IPS DF 4.7 (cell line): ENCODE data around the gene SCAMP2.
A peak's percentile ranks its signal among the peaks of the same experiment; 100 is the strongest.

Source experiments
- DNase-seq: peaks from one replicate; pipeline ENCODE4 v3.0.0-alpha.2; 2013; ENCODE audit warnings: low spot score; ENCODE audit errors: extremely low read depth

The SCAMP2 gene

GRCh38 chr15:74839526-74840395, 33.4 kb downstream of the SCAMP2 start:
- DNase-seq, result no peak

GRCh38 chr15:74838746-74839525, 34.2 kb downstream of the SCAMP2 start:
- DNase-seq, result no peak

- no peak for DNase-seq
These were observed 35.0 kb downstream of the SCAMP2 start for GRCh38 chr15:74838137-74838516.

DNA sequence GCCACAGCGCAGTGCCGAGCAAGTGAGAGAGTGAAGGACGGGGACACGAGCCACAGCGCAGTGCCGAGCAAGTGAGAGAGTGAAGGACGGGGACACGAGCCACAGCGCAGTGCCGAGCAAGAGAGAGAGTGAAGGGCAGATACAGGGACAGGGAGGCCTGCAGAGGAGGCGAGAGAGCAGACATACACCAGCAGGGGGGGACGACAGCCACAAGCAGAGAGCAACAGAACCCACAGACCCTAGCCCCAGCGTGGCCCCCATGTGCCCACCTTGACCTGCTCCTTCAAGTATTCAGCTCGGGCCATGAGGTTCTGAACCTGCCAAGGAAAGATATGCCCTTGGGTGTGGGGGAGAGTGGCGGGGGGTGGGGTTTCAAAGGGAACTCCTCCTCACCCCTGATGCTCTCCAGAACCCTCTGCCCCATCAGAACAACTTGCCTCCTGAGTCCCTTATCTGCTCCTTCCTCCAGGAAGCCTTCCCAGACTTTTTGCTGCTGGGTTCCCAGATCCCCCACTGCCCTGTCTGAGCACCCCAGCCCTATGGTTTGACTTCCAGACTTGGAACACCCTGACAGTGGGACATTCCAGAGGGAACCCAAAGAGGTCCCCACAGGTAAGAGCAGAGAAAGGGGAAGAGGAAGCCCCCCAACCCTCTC, 35.6 kb downstream of the SCAMP2 start:
- DNase-seq, result no peak

DNA sequence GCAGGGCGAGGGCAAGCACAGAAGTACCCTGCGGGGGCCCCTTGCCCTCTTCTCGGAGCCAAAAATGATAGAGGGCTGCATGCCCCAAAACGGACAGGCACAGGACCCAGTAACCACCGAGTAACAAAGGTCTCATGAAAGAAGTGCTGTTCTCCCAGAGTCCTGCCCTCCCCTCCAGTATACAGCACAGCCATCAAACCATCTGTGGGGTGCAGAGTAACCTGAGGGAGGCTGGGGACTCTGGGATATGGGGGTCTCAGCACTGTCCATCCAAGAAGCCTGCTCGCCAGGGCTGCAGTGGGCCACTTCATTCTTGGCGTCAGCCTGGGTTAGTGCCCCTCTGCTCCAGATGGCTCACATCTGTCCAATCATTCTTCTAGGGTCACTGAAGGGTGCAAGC, 36.3 kb downstream of the SCAMP2 start:
- no peak for DNase-seq

DNA sequence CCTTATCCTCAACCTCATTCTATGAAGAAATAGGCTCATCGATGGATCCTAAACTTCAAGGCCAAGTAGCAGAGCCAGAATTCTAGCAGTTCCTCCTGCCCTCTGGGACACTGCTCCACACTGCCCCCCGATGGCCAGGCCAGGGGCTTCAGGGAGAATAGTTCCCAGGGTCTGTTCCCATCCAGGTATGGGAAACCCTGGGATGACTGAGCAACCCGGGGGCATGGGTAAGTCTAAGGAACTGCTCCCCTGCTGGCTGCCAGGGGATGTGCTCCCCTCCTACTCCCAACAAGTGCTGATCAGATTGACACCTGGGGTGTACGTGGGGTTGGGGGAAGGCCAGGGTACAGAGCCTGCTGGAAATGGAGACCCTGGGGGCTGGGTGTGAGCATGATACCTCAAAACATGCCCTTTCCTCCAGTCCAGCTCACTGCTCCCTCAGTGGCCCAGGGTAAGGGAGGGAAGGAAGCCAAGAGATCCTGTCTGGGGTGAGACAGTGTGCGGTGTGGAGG, 37.8 kb downstream of the SCAMP2 start:
- DNase-seq, result peak; percentile 68

GRCh38 chr15:74833376-74834107, 39.6 kb downstream of the SCAMP2 start:
- DNase-seq, result no peak

DNA sequence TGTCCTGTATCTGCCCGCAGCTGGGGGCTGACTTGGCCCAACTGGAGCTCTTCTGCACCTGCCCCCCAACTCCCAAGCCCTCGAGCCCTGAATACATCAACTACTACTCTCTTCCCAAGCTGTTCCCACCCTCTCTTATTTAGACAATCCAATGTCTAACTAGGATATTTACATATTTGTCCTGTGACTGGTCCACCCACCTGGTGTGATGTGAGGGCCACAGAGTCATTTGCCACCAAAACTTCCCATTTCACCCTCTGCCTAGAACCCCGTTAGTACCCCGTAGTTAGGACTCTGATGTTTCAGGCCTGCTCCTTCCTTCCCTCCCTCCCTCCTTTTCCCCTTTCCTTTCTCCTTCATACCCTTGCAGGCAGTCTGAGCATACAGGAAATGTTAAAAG, 40.3 kb downstream of the SCAMP2 start:
- no peak for DNase-seq

DNA sequence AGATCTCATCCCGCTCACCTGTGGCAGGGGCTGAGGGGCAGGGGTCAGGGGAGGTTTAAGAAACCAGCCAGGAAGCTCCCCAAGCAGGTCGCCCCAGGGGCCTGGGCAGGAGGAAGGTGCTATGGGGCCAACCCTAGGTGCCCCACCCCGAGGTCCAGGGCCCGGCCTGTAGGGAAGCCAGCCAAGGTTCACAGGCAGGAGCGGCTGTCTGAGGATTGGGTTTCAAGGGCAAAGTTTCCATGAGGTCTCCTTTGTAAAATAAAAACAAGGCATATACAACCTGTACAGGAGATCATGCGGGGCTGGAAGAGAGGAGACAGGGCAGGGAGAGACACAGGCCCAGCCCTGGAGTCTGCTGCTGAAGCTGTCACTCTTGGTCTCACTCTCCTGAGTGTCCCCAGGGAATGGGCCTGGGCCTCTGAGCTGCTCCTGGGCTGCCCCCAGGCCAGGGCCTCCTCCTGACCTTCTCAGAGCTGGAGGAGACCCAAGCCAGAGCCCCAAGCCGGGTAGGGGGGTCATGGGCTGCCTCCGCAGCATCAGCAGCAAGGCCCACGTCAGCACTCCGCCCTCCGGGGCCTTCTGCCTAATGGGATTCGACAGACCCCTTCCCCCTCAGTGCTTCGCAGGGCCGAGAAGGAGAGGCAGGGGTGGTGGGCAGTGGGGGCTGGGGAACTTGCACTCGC, 41.2 kb downstream of the SCAMP2 start:
- no peak for DNase-seq

- no peak for DNase-seq
These were observed 42.3 kb downstream of the SCAMP2 start for GRCh38 chr15:74830868-74831267.

GRCh38 chr15:74829991-74830390, 43.2 kb downstream of the SCAMP2 start:
- DNase-seq, result no peak

DNA sequence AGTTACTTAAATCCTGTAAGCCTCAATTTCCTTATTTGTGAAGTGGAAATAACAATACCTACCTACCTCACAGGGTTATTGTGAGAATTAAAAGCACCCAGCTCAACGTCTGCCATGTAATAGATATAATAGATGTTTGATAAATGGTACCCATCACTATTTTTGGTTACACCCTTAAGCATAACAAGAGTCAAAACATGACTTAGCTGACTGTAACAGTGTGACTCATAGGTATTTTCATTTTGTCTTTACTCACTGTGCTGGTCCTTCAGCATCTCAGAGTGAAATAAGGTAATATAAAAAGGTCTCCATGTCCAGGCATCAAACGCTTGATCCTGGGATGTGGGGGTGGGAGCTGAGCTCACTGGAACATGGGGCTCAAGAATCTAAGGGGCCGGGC, 43.7 kb downstream of the SCAMP2 start:
- DNase-seq, result no peak

GRCh38 chr15:74828835-74829234, 44.3 kb downstream of the SCAMP2 start:
- no peak for DNase-seq

GRCh38 chr15:74827614-74828013, 45.6 kb downstream of the SCAMP2 start:
- DNase-seq, result no peak

GRCh38 chr15:74826921-74827320, 46.2 kb downstream of the SCAMP2 start:
- no peak for DNase-seq

- DNase-seq, result no peak
These were observed 46.8 kb downstream of the SCAMP2 start, which contains the start of gene CPLX3 for GRCh38 chr15:74826364-74826819. TSS of gene CPLX3 (plus strand) at chr15:74826627. CDS start at chr15:74826704, 77 bp downstream.

- DNase-seq, result no peak
These were observed 47.3 kb downstream of the SCAMP2 start for GRCh38 chr15:74825866-74826265.

GRCh38 chr15:74824976-74825375, 48.2 kb downstream of the SCAMP2 start:
- DNase-seq, result no peak

- no peak for DNase-seq
These were observed 49.8 kb downstream of the SCAMP2 start for GRCh38 chr15:74823324-74823723.

DNA sequence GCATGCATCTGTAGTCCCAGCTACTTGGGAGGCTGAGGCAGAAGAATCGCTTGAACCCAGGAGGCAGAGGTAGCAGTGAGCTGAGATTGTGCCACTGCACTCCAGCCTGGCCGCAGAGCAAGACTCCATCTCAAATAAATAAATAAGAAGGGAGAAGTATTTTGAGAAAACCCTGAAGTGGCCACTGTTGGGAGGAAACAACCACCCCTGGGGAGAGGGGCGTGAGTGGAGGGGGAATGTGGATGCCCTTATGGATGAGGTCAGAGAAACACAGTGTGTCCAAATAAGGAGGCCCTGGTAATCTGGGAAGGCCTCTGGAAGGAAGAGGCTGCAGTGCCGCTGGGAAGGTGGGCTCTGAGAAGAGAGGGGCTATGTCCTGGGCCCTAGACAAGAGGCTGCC, 50.9 kb downstream of the SCAMP2 start:
- no peak for DNase-seq
